OCI-LY1 (cell line): ENCODE data around the gene PACRG.

Source experiments
- H2AFZ ChIP-seq: fragments of 200-600 bp; sonication (generic), shearing (Covaris generic); 2 replicates; pipeline ENCODE4 v1.6.0; 2014; ENCODE audit warnings: antibody characterized with exemption, mild to moderate bottlenecking, low read length
- H3F3A ChIP-seq: fragments of 200-600 bp; sonication (generic), shearing (Covaris generic); 2 replicates; pipeline ENCODE4 v1.6.0; 2014; ENCODE audit warnings: mild to moderate bottlenecking, antibody characterized with exemption, low read length, moderate library complexity; ENCODE audit not compliant: insufficient read depth
- H3K27ac ChIP-seq: fragments of 200-600 bp; sonication (generic); 2 replicates; pipeline ENCODE4 v1.5.1; 2014; ENCODE audit warnings: low read length, mixed run types, mild to moderate bottlenecking, low read depth; ENCODE audit not compliant: poor library complexity, severe bottlenecking
- H3K27me3 ChIP-seq: fragments of 200-600 bp; sonication (generic); 2 replicates; pipeline ENCODE4 v1.6.0; 2014; ENCODE audit warnings: antibody characterized with exemption, mild to moderate bottlenecking, low read length, moderate library complexity; ENCODE audit not compliant: insufficient read depth
- H3K36me3 ChIP-seq: fragments of 200-600 bp; sonication (generic); 2 replicates; pipeline ENCODE4 v1.6.1; 2014; ENCODE audit warnings: mild to moderate bottlenecking, antibody characterized with exemption, low read length, moderate library complexity, mixed read lengths; ENCODE audit not compliant: insufficient read depth
- H3K4me1 ChIP-seq: fragments of 200-600 bp; sonication (generic); 2 replicates; pipeline ENCODE4 v1.5.1; 2014; ENCODE audit warnings: mild to moderate bottlenecking, low read length, moderate library complexity; ENCODE audit not compliant: insufficient read depth, severe bottlenecking
- H3K4me2 ChIP-seq: fragments of 200-600 bp; sonication (generic), shearing (Covaris generic); 2 replicates; pipeline ENCODE4 v1.6.1; 2014; ENCODE audit warnings: low read length
- H3K4me3 ChIP-seq: fragments of 200-600 bp; sonication (generic); 2 replicates; pipeline ENCODE4 v1.5.1; 2014; ENCODE audit warnings: low read length, low read depth, mild to moderate bottlenecking, mixed read lengths; ENCODE audit not compliant: poor library complexity, severe bottlenecking
- H3K79me2 ChIP-seq: fragments of 200-600 bp; shearing (Covaris generic); 2 replicates; pipeline ENCODE4 v1.6.1; 2016; ENCODE audit warnings: mixed run types, low read length, mixed read lengths; ENCODE audit not compliant: insufficient read depth
- H3K9ac ChIP-seq: fragments of 200-600 bp; sonication (generic), shearing (Covaris generic); 2 replicates; pipeline ENCODE4 v1.6.1; 2014; ENCODE audit warnings: mild to moderate bottlenecking, low read length, mixed read lengths
- H3K9me2 ChIP-seq: fragments of 200-600 bp; sonication (generic), shearing (Covaris generic); 2 replicates; pipeline ENCODE4 v1.6.1; 2014; ENCODE audit warnings: low read depth, mild to moderate bottlenecking, low read length, mixed read lengths
- H3K9me3 ChIP-seq: fragments of 200-600 bp; shearing (Covaris generic); 2 replicates; pipeline ENCODE4 v1.6.1; 2014; ENCODE audit warnings: low read length, mixed read lengths
- H4K20me1 ChIP-seq: fragments of 200-600 bp; sonication (generic), shearing (Covaris generic); 2 replicates; pipeline ENCODE4 v1.6.0; 2016; ENCODE audit warnings: mild to moderate bottlenecking, low read length; ENCODE audit not compliant: insufficient read depth
- CTCF ChIP-seq: fragments of 200-600 bp; sonication (generic), shearing (Covaris generic); IDR thresholded peaks from 2 replicates; pipeline ENCODE4 v1.5.1; 2017; ENCODE audit warnings: mild to moderate bottlenecking, antibody characterized with exemption, low read length, moderate library complexity, mixed read lengths
- EZH2 ChIP-seq: fragments of 200-600 bp; sonication (generic), shearing (Covaris generic); IDR thresholded peaks from 2 replicates; pipeline ENCODE4 v1.8.0; 2017; ENCODE audit warnings: borderline replicate concordance, mixed run types, mild to moderate bottlenecking, antibody characterized with exemption, low read length, moderate library complexity, mixed read lengths

Gene PACRG

GRCh38 chr6:162708971-162709370, 18.8 kb upstream of the PACRG start:
- no peak for TF ChIP-seq EZH2
- H3K27ac ChIP-seq: no peak overlapping the region
- no peaks in the 10 kb centered on the region for H3K79me2 ChIP-seq
- no peaks in the 10 kb centered on the region for H3K4me1 ChIP-seq
- H4K20me1 ChIP-seq: no peaks in the 10 kb centered on the region
- H2AFZ ChIP-seq: no peak overlapping the region
- H3K27me3 ChIP-seq: no peaks in the 10 kb centered on the region
- H3K4me2 ChIP-seq: no peak overlapping the region
- H3K4me3 ChIP-seq: no peak overlapping the region
- H3K9ac ChIP-seq: no peak overlapping the region
- H3K36me3 ChIP-seq: no peaks in the 10 kb centered on the region
- H3F3A ChIP-seq: no peaks in the 10 kb centered on the region
- H3K9me2 ChIP-seq: no peaks in the 10 kb centered on the region
- H3K9me3 ChIP-seq: no peaks in the 10 kb centered on the region

GRCh38 chr6:162709431-162709830, 18.3 kb upstream of the PACRG start:
- H3K79me2 ChIP-seq: no peaks in the 10 kb centered on the region
- no peaks in the 10 kb centered on the region for H3F3A ChIP-seq
- no peaks in the 10 kb centered on the region for H3K9me3 ChIP-seq
- no peak overlapping the region for H3K4me2 ChIP-seq
- H2AFZ ChIP-seq: no peak overlapping the region
- H3K4me3 ChIP-seq: no peak overlapping the region
- H4K20me1 ChIP-seq: no peaks in the 10 kb centered on the region
- no peaks in the 10 kb centered on the region for H3K4me1 ChIP-seq
- H3K27ac ChIP-seq: no peak overlapping the region
- H3K36me3 ChIP-seq: no peaks in the 10 kb centered on the region
- TF ChIP-seq EZH2 (no peak), CTCF (no peak)
- H3K9ac ChIP-seq: no peak overlapping the region
- H3K9me2 ChIP-seq: no peaks in the 10 kb centered on the region
- no peaks in the 10 kb centered on the region for H3K27me3 ChIP-seq

- no peak overlapping the region for H3K27ac ChIP-seq
- no peaks in the 10 kb centered on the region for H3K27me3 ChIP-seq
- H3K36me3 ChIP-seq: no peaks in the 10 kb centered on the region
- no peak overlapping the region for H3K4me3 ChIP-seq
- no peak overlapping the region for H3K9ac ChIP-seq
- H2AFZ ChIP-seq: no peak overlapping the region
- H3K4me2 ChIP-seq: no peak overlapping the region
- no peaks in the 10 kb centered on the region for H4K20me1 ChIP-seq
- H3K79me2 ChIP-seq: no peaks in the 10 kb centered on the region
- no peaks in the 10 kb centered on the region for H3F3A ChIP-seq
- no peaks in the 10 kb centered on the region for H3K9me3 ChIP-seq
- no peaks in the 10 kb centered on the region for H3K9me2 ChIP-seq
- TF ChIP-seq EZH2: no peak
- H3K4me1 ChIP-seq: no peaks in the 10 kb centered on the region
Measured at GRCh38 chr6:162710419-162710818, 17.4 kb upstream of the PACRG start.

- TF ChIP-seq EZH2 (no peak), CTCF (no peak)
- Histone ChIP-seq H3F3A (no peaks in the 10 kb centered on the region), H3K9me2 (no peaks in the 10 kb centered on the region), H3K9me3 (no peaks in the 10 kb centered on the region), H3K36me3 (no peaks in the 10 kb centered on the region), H3K4me3 (no peak overlapping the region), H3K4me2 (no peak overlapping the region), H3K4me1 (no peaks in the 10 kb centered on the region), H4K20me1 (no peaks in the 10 kb centered on the region), H3K27me3 (no peaks in the 10 kb centered on the region), H3K79me2 (no peaks in the 10 kb centered on the region), H3K9ac (no peak overlapping the region), H2AFZ (no peak overlapping the region), H3K27ac (no peak overlapping the region)
Measured at GRCh38 chr6:162710936-162711335, 16.8 kb upstream of the PACRG start.
